Stimulated activated CD4-positive, alpha-beta T cell treated with anti-CD3 and anti-CD28 coated beads, TNF-alpha, amount 100 ng/mL, for 1 hour (primary cell): ENCODE measurements around the gene TSPYL4.

ENCODE experiments used
- DNase-seq, 3 donors: peaks; one replicate each; pipeline ENCODE4 v3.0.0-alpha.2; 2020; ENCODE audit warnings: low read depth in 3 of 3, low spot score in 1 of 3

Gene TSPYL4

GRCh38 chr6:116229287-116229913 lies 24.5 kb downstream of the TSPYL4 start:
- DNase-seq = no peak

GRCh38 chr6:116223355-116223754 lies 30.5 kb downstream of the TSPYL4 start:
- no peak for DNase-seq

- no peak for DNase-seq
Measured at GRCh38 chr6:116221911-116222310, 32.0 kb downstream of the TSPYL4 start.

GRCh38 chr6:116221067-116221466 lies 32.8 kb downstream of the TSPYL4 start:
- no peak for DNase-seq

GRCh38 chr6:116218866-116219265 lies 35.0 kb downstream of the TSPYL4 start:
- no peak for DNase-seq

- no peak for DNase-seq
Measured at GRCh38 chr6:116218172-116218633, 35.7 kb downstream of the TSPYL4 start.

GRCh38 chr6:116217069-116217468 lies 36.8 kb downstream of the TSPYL4 start:
- DNase-seq = no peak

GRCh38 chr6:116215414-116215813 lies 38.5 kb downstream of the TSPYL4 start:
- DNase-seq = no peak

GRCh38 chr6:116214681-116215080 lies 39.2 kb downstream of the TSPYL4 start:
- no peak for DNase-seq

GRCh38 chr6:116210750-116211425 lies 43.0 kb downstream of the TSPYL4 start:
- no peak for DNase-seq

GRCh38 chr6:116210316-116210715 lies 43.6 kb downstream of the TSPYL4 start:
- no peak for DNase-seq

GRCh38 chr6:116208056-116208785 lies 45.7 kb downstream of the TSPYL4 start:
- DNase-seq = no peak

GRCh38 chr6:116206231-116206903 lies 47.5 kb downstream of the TSPYL4 start:
- DNase-seq = no peak

GRCh38 chr6:116205281-116205680 lies 48.6 kb downstream of the TSPYL4 start:
- DNase-seq = no peak

- no peak for DNase-seq
Measured at GRCh38 chr6:116201538-116201937, 52.3 kb downstream of the TSPYL4 start.

GRCh38 chr6:116200619-116201249 lies 53.1 kb downstream of the TSPYL4 start:
- DNase-seq = no peak
